ENCODE data around the gene GJA1. TPM values are rescaled to one million over a fixed set of nuclear protein-coding genes. Genes with fewer than 3 reads are reported as not detected.

Gene GJA1
- polyA plus RNA-seq, 2 of the 4 experiments (the other 2 are of a cell fraction), result 87.4 to 170 TPM

DNA sequence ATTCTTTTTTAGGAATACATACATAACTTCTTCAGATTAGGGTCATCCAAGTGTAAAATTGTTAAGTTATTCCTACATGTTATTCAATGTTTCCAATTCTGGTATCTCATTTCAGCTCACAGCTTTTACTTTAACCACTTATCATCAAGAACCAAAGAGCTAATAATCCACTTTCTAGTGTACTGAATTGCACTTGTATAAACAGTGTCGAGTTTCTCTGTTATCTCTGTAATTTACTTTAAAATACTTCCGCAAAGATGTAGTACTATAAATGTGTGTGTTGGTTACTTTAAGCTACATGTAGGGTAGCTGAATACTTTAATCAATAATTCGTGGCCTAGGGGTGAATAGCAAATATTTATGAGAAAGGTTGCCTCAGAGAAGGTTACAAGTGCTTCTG, 8.8 kb upstream of the GJA1 start:
- ChIA-PET CTCF (no interaction called here), POLR2A (no interaction called here)
- H3K4me1 ChIP-seq, result peaks cover 7% of the 10 kb centered on the region
- H3K4me3 ChIP-seq, result no peak overlapping the region
- ATAC-seq (no peak), DNase-seq (ENCODE audit: low read depth in 1 of 2, low spot score in 1 of 2) (no peak), FAIRE-seq (no peak)
- H3K27ac ChIP-seq, result no peak overlapping the region
- H3K4me2 ChIP-seq, result no peak overlapping the region
- TF ChIP-seq EHMT2 (IDR thresholded peaks at IDR 0.05; ENCODE audit: low read depth) (no peak), TP53 (CRISPR knock-in tag; IDR thresholded peaks at IDR 0.05) (no peak), KDM1A (IDR thresholded peaks at IDR 0.05; ENCODE audit: low read depth) (no peak), TFCP2L1 (CRISPR knock-in tag; IDR thresholded peaks at IDR 0.05) (no peak), BHLHE40 (IDR thresholded peaks at IDR 0.05; ENCODE audit: low read depth, low read length) (no peak), GATA3 (IDR thresholded peaks at IDR 0.05; ENCODE audit: borderline replicate concordance) (no peak)
- 54% methylated on average over 3 of the region's 3 CpGs for WGBS (ENCODE audit: missing lambda C conversion rate)
- no peaks in the 10 kb centered on the region for H3K9me3 ChIP-seq

DNA sequence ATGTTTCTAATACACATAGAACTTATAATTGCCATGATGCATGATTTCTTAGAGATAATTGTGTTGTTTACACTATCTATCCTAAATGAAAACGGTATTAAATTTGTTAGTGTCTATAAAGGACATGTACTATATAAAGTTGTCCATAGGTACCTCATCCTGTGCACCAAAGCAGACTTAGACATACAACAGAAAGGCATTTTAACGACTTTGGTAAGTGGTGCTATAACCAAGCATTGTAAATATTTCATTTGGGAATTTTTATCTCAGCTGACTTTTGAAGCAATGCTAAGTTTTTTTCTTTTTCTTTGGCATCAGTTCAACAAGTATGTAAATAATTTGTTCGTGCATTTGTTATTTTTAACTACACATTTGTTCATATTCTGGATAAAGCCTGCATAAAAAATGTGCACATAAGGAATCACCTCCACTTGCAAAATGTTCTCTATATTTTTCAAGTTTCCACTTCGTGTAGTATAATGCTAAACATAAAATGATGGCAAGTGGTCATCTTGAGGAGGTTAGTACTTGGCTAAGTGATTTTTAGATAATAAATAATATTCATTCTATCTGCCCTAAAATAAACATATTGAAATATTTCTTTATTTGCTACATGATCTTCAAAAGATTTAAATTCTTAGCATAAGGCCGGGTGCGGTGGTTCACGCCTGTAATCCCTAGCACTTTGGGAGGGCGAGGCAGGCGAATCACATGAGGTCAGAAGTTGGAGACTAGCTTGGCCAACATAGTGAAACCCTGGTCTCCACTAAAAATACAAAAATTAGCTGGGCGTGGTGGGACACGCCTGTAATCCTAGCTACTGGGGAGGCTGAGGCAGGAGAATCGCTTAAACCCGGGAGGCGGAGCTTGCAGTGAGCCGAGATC, 6.3 kb upstream of the GJA1 start:
- no peak for TF ChIP-seq ZSCAN20 (CRISPR knock-in tag; IDR thresholded peaks at IDR 0.05)
- TF ChIP-seq, protein P1, sequence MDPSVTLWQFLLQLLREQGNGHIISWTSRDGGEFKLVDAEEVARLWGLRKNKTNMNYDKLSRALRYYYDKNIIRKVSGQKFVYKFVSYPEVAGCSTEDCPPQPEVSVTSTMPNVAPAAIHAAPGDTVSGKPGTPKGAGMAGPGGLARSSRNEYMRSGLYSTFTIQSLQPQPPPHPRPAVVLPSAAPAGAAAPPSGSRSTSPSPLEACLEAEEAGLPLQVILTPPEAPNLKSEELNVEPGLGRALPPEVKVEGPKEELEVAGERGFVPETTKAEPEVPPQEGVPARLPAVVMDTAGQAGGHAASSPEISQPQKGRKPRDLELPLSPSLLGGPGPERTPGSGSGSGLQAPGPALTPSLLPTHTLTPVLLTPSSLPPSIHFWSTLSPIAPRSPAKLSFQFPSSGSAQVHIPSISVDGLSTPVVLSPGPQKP (IDR thresholded peaks at IDR 0.05; ENCODE audit: low read depth, low read length), result no peak
- no peak for TF ChIP-seq JUNB (IDR thresholded peaks at IDR 0.05)
- TF ChIP-seq GATA3 (IDR thresholded peaks at IDR 0.05; ENCODE audit: borderline replicate concordance), result no peak
- TF ChIP-seq ZFP36 (IDR thresholded peaks at IDR 0.05; ENCODE audit: borderline replicate concordance, partially characterized antibody), result no peak
- ChIA-PET POLR2A (no interaction called here), CTCF (interaction anchor here (0.5 to 5.8 kb wide), 13 partner anchors 9 to 861 kb away, joined by 3 to 31 read pairs (median 4); no protein-coding TSS in a partner anchor)
- FAIRE-seq, result no peak
- no peak for ATAC-seq
- Histone ChIP-seq H3K9me3 (no peaks in the 10 kb centered on the region), H3K4me3 (no peak overlapping the region), H3K4me2 (no peak overlapping the region), H3K27ac (no peak overlapping the region), H3K4me1 (peaks cover 11% of the 10 kb centered on the region)
- DNase-seq (ENCODE audit: low read depth in 1 of 2, low spot score in 1 of 2), result no peak
- 81% methylated on average over 15 of the region's 15 CpGs for WGBS (ENCODE audit: missing lambda C conversion rate)

DNA sequence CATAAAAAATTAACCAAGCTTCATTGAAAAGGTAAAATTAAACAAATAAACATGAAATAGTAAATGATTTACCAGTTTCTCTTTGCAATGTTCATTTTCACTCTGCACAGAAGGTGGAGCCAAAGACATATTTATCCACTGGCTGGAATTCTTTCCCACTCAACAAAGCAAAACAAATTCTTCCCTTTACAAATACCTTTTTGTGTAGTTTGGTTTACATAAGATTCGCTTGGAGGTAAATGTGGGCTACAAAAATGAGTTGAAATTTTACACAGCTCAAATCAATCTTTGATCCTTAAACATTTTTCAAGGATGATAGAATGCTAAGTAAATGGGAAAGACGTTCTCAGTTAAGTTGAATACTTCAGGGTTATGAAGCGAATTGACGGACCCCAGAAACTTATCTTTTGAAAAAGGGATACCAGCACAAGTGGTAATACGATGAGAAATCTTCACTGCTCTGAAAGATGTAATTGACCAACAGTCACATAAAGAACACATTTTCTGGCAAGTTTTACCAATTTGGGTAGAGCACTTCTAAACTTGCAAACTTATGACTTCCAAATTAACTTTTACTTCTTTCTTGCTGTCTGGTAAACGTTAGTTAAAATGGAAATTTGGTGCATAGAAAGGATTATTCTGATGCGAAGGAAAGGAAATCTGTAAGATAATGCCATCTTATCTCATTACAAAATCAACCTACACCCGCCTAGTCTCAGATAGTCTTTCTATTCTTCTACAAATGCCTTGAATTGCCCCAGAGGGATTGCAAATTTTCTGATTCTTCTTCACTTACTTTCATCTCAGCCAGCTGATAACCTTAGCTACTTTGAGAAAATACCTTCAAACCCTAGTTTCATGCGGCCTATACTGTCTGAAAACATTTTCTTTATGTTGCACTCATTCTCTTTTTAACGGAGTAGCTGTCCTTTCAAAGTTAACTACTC, 4.7 kb upstream of the GJA1 start:
- peak overlapping the region; percentile 50 for H3K4me2 ChIP-seq
- POLR2A ChIA-PET, result interaction anchor here (0.6 kb wide), 1 partner anchor 18 kb away, joined by 3 read pairs; no protein-coding TSS in a partner anchor
- FAIRE-seq (peak; percentile 93), DNase-seq (ENCODE audit: low read depth in 1 of 2, low spot score in 1 of 2) (peak; percentile 15 to 59), ATAC-seq (peak in 1 of 2 experiments; percentile 58; a peak in 3 of 6 replicates)
- peaks cover 20% of the 10 kb centered on the region for H3K4me1 ChIP-seq
- H3K9me3 ChIP-seq, result no peaks in the 10 kb centered on the region
- H3K27ac ChIP-seq, result peak overlapping the region; percentile 11 to 63; a peak in 4 of 6 replicates
- CTCF ChIA-PET, result interaction anchor here (0.6 to 5.8 kb wide), 23 partner anchors 8 to 859 kb away, joined by 3 to 31 read pairs (median 4); no protein-coding TSS in a partner anchor
- no peak overlapping the region for H3K4me3 ChIP-seq
- WGBS (ENCODE audit: missing lambda C conversion rate), result 50% methylated on average over 10 of the region's 10 CpGs
- no peak for TF ChIP-seq RNF2 (IDR thresholded peaks at IDR 0.05; ENCODE audit: borderline replicate concordance, low read depth)
- TF ChIP-seq KDM1A (IDR thresholded peaks at IDR 0.05; ENCODE audit: low read depth), result no peak
- TF ChIP-seq, protein P2, sequence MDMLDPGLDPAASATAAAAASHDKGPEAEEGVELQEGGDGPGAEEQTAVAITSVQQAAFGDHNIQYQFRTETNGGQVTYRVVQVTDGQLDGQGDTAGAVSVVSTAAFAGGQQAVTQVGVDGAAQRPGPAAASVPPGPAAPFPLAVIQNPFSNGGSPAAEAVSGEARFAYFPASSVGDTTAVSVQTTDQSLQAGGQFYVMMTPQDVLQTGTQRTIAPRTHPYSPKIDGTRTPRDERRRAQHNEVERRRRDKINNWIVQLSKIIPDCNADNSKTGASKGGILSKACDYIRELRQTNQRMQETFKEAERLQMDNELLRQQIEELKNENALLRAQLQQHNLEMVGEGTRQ (IDR thresholded peaks at IDR 0.05), result no peak
- no peak for TF ChIP-seq SREBF2 (IDR thresholded peaks at IDR 0.05)
- no peak for TF ChIP-seq CBX2 (IDR thresholded peaks at IDR 0.05; ENCODE audit: borderline replicate concordance, low read depth)
- TF ChIP-seq ESRRA (IDR thresholded peaks at IDR 0.05; ENCODE audit: borderline replicate concordance, low read length), result no peak
- no peak for TF ChIP-seq HOXB13 (CRISPR knock-in tag; IDR thresholded peaks at IDR 0.05; ENCODE audit: low read depth)
- peak; percentile 96 for TF ChIP-seq SMC3 (IDR thresholded peaks at IDR 0.05)
- no peak for TF ChIP-seq FOSB (CRISPR knock-in tag; IDR thresholded peaks at IDR 0.05)
- TF ChIP-seq, protein P3, sequence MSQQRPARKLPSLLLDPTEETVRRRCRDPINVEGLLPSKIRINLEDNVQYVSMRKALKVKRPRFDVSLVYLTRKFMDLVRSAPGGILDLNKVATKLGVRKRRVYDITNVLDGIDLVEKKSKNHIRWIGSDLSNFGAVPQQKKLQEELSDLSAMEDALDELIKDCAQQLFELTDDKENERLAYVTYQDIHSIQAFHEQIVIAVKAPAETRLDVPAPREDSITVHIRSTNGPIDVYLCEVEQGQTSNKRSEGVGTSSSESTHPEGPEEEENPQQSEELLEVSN (IDR thresholded peaks at IDR 0.05; ENCODE audit: borderline replicate concordance, low read depth), result no peak
- TF ChIP-seq RAD21 (conservative IDR thresholded peaks at IDR 0.05 in 1 of 2, IDR thresholded peaks at IDR 0.05 in 1 of 2), result peak; percentile 94 to 95
- TF ChIP-seq TP53 (CRISPR knock-in tag; IDR thresholded peaks at IDR 0.05), result no peak
- no peak for TF ChIP-seq PHF8 (IDR thresholded peaks at IDR 0.05; ENCODE audit: borderline replicate concordance, low read depth)
- no peak for TF ChIP-seq MAFK (IDR thresholded peaks at IDR 0.05; ENCODE audit: partially characterized antibody)
- no peak for TF ChIP-seq TFCP2L1 (CRISPR knock-in tag; IDR thresholded peaks at IDR 0.05)
- no peak for TF ChIP-seq HDAC2 (IDR thresholded peaks at IDR 0.05)
- TF ChIP-seq, protein P4, sequence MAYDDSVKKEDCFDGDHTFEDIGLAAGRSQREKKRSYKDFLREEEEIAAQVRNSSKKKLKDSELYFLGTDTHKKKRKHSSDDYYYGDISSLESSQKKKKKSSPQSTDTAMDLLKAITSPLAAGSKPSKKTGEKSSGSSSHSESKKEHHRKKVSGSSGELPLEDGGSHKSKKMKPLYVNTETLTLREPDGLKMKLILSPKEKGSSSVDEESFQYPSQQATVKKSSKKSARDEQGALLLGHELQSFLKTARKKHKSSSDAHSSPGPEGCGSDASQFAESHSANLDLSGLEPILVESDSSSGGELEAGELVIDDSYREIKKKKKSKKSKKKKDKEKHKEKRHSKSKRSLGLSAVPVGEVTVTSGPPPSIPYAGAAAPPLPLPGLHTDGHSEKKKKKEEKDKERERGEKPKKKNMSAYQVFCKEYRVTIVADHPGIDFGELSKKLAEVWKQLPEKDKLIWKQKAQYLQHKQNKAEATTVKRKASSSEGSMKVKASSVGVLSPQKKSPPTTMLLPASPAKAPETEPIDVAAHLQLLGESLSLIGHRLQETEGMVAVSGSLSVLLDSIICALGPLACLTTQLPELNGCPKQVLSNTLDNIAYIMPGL (CRISPR knock-in tag; IDR thresholded peaks at IDR 0.05; ENCODE audit: borderline replicate concordance), result no peak

All from A549 (cell line).